Central memory CD8-positive, alpha-beta T cell (primary cell): Measurements from ENCODE around the gene DVL3.
"Not testable (repeated sequence)": the region's sequence is repeated elsewhere in the genome, so short reads cannot be mapped to it uniquely, and the experiment has no call there.

Source experiments
- ATAC-seq: fragments of 150-1000 bp; cut with Tn5 transposase; replicated peaks from 2 replicates; pipeline ENCODE4 v1.10.0; 2022; ENCODE audit warnings: mild to moderate bottlenecking, moderate FRiP score, moderate number of reproducible peaks; ENCODE audit not compliant: poor library complexity, severe bottlenecking; ENCODE audit errors: extremely low read depth
- DNase-seq, 2 donors: peaks; one replicate each; pipeline ENCODE4 v3.0.0; 2021; ENCODE audit warnings: low spot score in 2 of 2
- H3K27ac Mint-ChIP-seq: one replicate; pipeline ENCODE4 v1.8.0; 2022; ENCODE audit warnings: low read depth, mild to moderate bottlenecking, moderate library complexity, mixed read lengths
- H3K27me3 Mint-ChIP-seq: one replicate; pipeline ENCODE4 v1.8.0; 2022; ENCODE audit warnings: mixed read lengths
- H3K36me3 Mint-ChIP-seq: one replicate; pipeline ENCODE4 v1.8.0; 2022; ENCODE audit warnings: mild to moderate bottlenecking, moderate library complexity, mixed read lengths; ENCODE audit not compliant: insufficient read depth
- H3K4me1 Mint-ChIP-seq: one replicate; pipeline ENCODE4 v1.8.0; 2022; ENCODE audit warnings: mixed read lengths
- H3K4me3 Mint-ChIP-seq: one replicate; pipeline ENCODE4 v1.8.0; 2022; ENCODE audit warnings: mild to moderate bottlenecking, moderate library complexity, mixed read lengths
- H3K9me3 Mint-ChIP-seq: one replicate; pipeline ENCODE4 v1.8.0; 2022; ENCODE audit warnings: mixed read lengths

Gene DVL3

GRCh38 chr3:184140436-184140835 is 14.7 kb upstream of the DVL3 start:
- ATAC-seq (no peak), DNase-seq (no peak)
- Mint-ChIP-seq H3K9me3 (no peaks in the 10 kb centered on the region), H3K4me3 (no peak overlapping the region), H3K27ac (no peak overlapping the region), H3K4me1 (peaks cover 26% of the 10 kb centered on the region), H3K27me3 (no peaks in the 10 kb centered on the region), H3K36me3 (peaks cover 31% of the 10 kb centered on the region)

- DNase-seq, result no peak
- no peak for ATAC-seq
- H3K4me1 Mint-ChIP-seq, result peaks cover 8% of the 10 kb centered on the region
- H3K4me3 Mint-ChIP-seq, result no peak overlapping the region
- H3K27ac Mint-ChIP-seq, result no peak overlapping the region
- H3K27me3 Mint-ChIP-seq, result no peaks in the 10 kb centered on the region
- H3K36me3 Mint-ChIP-seq, result peaks cover 31% of the 10 kb centered on the region
- no peaks in the 10 kb centered on the region for H3K9me3 Mint-ChIP-seq
These were observed 13.0 kb upstream of the DVL3 start for GRCh38 chr3:184142199-184142598.

DNA sequence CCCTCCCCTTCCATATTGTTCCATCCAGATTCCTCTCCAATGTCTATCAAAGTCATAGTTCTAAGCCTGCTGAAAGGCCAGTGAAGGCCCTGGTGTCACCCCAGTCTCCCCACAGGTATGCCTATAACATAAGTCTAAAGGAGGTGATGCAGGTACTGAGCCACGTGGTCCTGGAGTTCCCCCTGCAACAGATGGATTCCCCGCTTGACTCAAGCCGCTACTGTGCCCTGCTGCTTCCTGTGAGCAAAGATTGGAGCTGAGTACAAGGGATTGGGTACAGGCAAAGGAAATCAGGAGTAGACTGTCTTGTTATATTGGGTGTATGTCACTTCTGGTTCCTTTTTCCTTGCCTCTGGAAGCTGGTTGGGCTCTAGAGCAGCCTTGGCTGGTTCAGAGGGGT is 11.8 kb upstream of the DVL3 start:
- Mint-ChIP-seq H3K27ac (no peak overlapping the region), H3K9me3 (no peaks in the 10 kb centered on the region), H3K4me3 (no peak overlapping the region), H3K36me3 (peaks cover 26% of the 10 kb centered on the region), H3K27me3 (no peaks in the 10 kb centered on the region), H3K4me1 (no peaks in the 10 kb centered on the region)
- ATAC-seq, result no peak
- no peak for DNase-seq

DNA sequence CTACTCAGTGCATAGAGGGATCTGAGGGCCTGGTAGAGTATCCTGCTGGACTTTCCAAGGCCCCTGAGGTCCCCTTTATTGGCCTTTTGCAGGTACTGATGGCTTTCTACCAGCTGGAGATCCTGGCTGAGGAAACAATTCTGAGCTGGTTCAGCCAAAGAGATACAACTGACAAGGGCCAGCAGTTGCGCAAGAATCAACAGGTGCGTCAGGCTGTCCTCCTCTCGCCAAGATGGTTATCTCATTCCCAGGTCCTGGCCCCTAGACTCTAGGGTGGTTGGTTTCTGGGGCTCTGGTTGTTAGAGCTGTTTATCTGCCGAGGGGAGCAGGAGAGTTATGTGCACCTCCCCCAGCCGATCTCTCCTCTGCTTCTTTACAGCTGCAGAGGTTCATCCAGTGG is 10.7 kb upstream of the DVL3 start:
- DNase-seq (no peak), ATAC-seq (no peak)
- no peaks in the 10 kb centered on the region for H3K9me3 Mint-ChIP-seq
- H3K27ac Mint-ChIP-seq, result no peak overlapping the region
- peaks cover 24% of the 10 kb centered on the region for H3K36me3 Mint-ChIP-seq
- H3K4me1 Mint-ChIP-seq, result no peaks in the 10 kb centered on the region
- no peak overlapping the region for H3K4me3 Mint-ChIP-seq
- H3K27me3 Mint-ChIP-seq, result no peaks in the 10 kb centered on the region

- no peak overlapping the region for H3K4me3 Mint-ChIP-seq
- DNase-seq (no peak), ATAC-seq (no peak)
- no peaks in the 10 kb centered on the region for H3K27me3 Mint-ChIP-seq
- H3K27ac Mint-ChIP-seq, result no peak overlapping the region
- H3K9me3 Mint-ChIP-seq, result no peaks in the 10 kb centered on the region
- no peaks in the 10 kb centered on the region for H3K4me1 Mint-ChIP-seq
- peaks cover 20% of the 10 kb centered on the region for H3K36me3 Mint-ChIP-seq
These were observed 10.1 kb upstream of the DVL3 start for GRCh38 chr3:184145111-184145524.

DNA sequence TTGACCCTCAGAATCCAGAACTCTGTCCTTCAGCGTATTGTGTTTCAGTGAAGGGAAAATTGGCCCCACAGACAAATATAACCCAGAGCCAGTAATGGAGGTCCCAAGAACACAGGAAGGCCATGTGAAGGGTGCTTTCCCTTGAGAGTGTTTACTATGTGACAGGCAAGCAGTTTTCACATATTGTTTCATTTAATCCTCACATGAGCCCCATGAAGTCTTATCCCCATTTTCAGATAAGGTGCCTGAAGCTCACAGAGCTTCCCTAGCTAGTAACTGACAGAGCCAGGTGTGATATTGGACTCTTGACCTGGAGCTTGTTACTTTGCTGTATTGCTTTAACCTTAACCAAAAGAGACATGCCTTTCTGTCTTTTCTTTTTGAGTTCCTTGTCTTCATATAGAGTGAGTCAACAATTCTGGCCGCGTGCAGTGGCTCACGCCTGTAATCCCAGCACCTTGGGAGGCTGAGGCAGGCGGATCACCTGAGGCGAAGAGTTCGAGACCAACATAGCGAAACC is 9.4 kb upstream of the DVL3 start:
- no peaks in the 10 kb centered on the region for H3K4me1 Mint-ChIP-seq
- no peak overlapping the region for H3K4me3 Mint-ChIP-seq
- H3K36me3 Mint-ChIP-seq, result peaks cover 18% of the 10 kb centered on the region
- H3K27me3 Mint-ChIP-seq, result no peaks in the 10 kb centered on the region
- no peak for ATAC-seq
- DNase-seq, result no peak
- no peaks in the 10 kb centered on the region for H3K9me3 Mint-ChIP-seq
- no peak overlapping the region for H3K27ac Mint-ChIP-seq

- H3K36me3 Mint-ChIP-seq, result peaks cover 5% of the 10 kb centered on the region
- no peaks in the 10 kb centered on the region for H3K27me3 Mint-ChIP-seq
- ATAC-seq (no peak), DNase-seq (no peak)
- H3K27ac Mint-ChIP-seq, result no peak overlapping the region
- no peaks in the 10 kb centered on the region for H3K4me1 Mint-ChIP-seq
- H3K4me3 Mint-ChIP-seq, result no peak overlapping the region
- H3K9me3 Mint-ChIP-seq, result no peaks in the 10 kb centered on the region
These were observed 7.1 kb upstream of the DVL3 start for GRCh38 chr3:184148076-184148475.

GRCh38 chr3:184149123-184149522 is 6.1 kb upstream of the DVL3 start:
- no peak overlapping the region for H3K4me3 Mint-ChIP-seq
- no peaks in the 10 kb centered on the region for H3K9me3 Mint-ChIP-seq
- peaks cover 3% of the 10 kb centered on the region for H3K36me3 Mint-ChIP-seq
- no peaks in the 10 kb centered on the region for H3K27me3 Mint-ChIP-seq
- H3K27ac Mint-ChIP-seq, result no peak overlapping the region
- ATAC-seq (no peak), DNase-seq (no peak)
- no peaks in the 10 kb centered on the region for H3K4me1 Mint-ChIP-seq

- not testable (repeated sequence) for H3K4me1 Mint-ChIP-seq, DNase-seq, ATAC-seq, H3K36me3 Mint-ChIP-seq, H3K9me3 Mint-ChIP-seq, H3K4me3 Mint-ChIP-seq, H3K27me3 Mint-ChIP-seq, H3K27ac Mint-ChIP-seq
These were observed 5.4 kb upstream of the DVL3 start for GRCh38 chr3:184149770-184150169.

DNA sequence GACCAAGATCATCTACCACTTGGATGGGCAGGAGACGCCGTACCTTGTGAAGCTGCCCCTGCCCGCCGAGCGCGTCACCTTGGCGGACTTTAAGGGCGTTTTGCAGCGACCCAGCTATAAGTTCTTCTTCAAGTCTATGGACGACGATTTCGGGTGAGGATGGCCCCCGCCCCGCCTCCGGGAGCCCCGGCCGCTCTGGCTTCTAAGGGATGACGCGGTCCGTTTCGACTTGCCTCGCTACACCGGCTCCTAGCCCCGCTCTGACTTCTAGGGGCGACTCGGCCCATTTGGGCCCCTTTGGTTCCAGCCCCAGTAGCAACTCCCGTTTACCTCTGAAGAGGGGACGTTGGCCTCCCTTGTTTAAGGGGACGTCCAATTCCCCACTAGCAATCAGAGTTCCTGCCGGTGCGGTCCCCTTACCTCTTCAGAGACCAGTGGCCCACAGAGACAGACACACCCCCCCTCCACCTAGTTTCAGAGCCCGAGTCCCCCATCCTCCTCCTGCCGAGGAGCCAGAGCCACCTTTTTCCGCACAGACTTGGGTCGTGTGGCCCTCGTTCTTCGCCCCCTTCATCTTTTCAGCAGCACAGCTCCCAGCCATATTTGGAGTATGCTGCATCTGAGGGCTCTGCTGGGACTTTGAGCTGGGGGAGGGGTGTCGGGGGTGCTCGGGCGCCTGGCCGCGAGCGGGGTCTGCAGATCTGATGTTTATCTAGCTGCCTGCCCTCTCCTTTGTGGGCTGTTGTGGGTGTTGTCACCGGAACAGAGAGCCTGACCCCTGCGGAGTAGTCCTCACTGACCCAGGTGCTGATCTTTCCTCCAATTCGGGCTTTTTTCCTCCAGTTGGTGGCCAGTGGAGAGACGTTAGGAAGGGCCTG is 706 bp downstream of the DVL3 start:
- peak; percentile 57 for ATAC-seq
- no peak for DNase-seq
- peaks cover 2% of the 10 kb centered on the region for H3K36me3 Mint-ChIP-seq

DNA sequence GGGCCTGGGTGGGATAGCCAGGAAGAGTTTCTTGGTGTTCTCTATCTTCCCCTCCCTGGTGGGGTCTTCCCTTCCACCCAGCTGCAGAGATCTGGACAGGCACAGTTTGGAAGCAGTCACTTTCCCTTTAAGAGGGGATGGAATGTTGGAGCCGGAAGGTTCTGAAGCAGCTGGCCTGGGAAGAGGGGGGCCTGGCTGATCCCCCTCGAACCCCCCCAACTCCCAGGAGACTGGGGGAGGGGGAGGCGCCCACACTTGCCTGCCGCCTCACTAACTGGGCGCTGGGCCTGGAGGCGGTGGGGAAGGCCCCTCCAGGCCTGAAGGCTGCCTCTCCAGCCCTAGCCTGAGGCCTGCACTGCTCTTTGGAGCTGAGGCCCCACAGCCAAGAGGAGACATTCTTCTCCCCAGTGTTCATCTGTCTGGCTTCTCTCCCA is 1.4 kb downstream of the DVL3 start:
- H3K4me3 Mint-ChIP-seq, result peak overlapping the region; percentile 96

More for the DNA sequence above, 706 bp downstream of the DVL3 start:
- Mint-ChIP-seq H3K9me3 (no peaks in the 10 kb centered on the region), H3K27me3 (no peaks in the 10 kb centered on the region), H3K4me1 (peaks cover 36% of the 10 kb centered on the region), H3K27ac (peak overlapping the region; percentile 87), H3K4me3 (peak overlapping the region; percentile 96)

GRCh38 chr3:184157206-184157605 is 2.0 kb downstream of the DVL3 start:
- ATAC-seq (no peak), DNase-seq (no peak)
- no peaks in the 10 kb centered on the region for H3K9me3 Mint-ChIP-seq
- peak overlapping the region; percentile 87 for H3K27ac Mint-ChIP-seq
- H3K27me3 Mint-ChIP-seq, result no peaks in the 10 kb centered on the region
- H3K4me3 Mint-ChIP-seq, result peak overlapping the region; percentile 96
- H3K4me1 Mint-ChIP-seq, result peaks cover 42% of the 10 kb centered on the region
- H3K36me3 Mint-ChIP-seq, result peaks cover 6% of the 10 kb centered on the region

More for the DNA sequence above, 1.4 kb downstream of the DVL3 start:
- Mint-ChIP-seq H3K9me3 (no peaks in the 10 kb centered on the region), H3K4me1 (peaks cover 39% of the 10 kb centered on the region), H3K36me3 (peaks cover 6% of the 10 kb centered on the region), H3K27me3 (no peaks in the 10 kb centered on the region), H3K27ac (peak overlapping the region; percentile 87)
- ATAC-seq, result no peak
- no peak for DNase-seq

DNA sequence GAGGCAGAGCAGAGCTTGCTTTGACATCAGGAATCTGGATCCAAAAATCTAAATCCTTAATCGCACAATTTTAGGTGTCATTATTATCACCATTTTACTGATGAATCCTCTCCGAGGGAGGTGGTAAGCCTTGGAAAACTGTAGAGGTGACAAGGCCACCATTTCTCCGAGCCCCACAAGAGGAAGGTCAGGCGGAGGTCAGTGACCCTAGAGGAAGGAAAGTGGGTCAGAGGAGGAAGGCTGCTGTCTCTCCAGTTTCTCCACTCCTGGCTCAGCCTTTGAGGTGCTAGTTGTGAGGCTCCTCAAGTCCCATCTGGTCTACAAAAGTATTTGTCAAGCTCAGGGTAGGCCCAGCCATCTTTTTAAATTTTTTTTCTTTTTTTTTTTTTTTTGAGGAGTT is 3.2 kb downstream of the DVL3 start:
- no peaks in the 10 kb centered on the region for H3K27me3 Mint-ChIP-seq
- no peak overlapping the region for H3K27ac Mint-ChIP-seq
- H3K9me3 Mint-ChIP-seq, result no peaks in the 10 kb centered on the region
- H3K4me3 Mint-ChIP-seq, result no peak overlapping the region
- H3K4me1 Mint-ChIP-seq, result peaks cover 47% of the 10 kb centered on the region
- H3K36me3 Mint-ChIP-seq, result peaks cover 9% of the 10 kb centered on the region
- ATAC-seq, result no peak
- no peak for DNase-seq
